NOMO-1 treated with DMSO at 0.1 percent for 48 hours (cell line): ENCODE measurements around the gene IFNG-AS1.

Experiments used
- DNase-seq: peaks from one replicate; lab custom pipeline; 2025; ENCODE audit not compliant: unreplicated experiment; lab: John Stamatoyannopoulos, UW

The IFNG-AS1 gene

DNA sequence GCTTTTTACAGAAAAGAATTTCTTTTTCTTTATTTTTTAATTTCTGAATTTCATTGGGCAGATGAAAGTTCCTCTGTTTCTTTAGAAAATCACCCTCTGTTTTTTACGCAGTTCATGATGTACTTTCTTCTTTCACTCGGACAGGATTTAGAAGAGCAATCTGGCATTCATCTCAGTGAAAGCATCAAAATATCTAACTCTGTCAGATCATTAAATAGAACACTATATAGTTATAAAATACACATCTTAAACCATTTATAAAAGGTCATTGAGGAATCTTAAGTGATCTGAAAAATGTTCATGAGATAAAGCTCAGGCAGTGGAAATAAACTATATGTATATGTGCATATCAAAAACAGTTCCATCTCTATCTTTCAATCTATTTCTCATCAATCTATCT, 3.9 kb downstream of the IFNG-AS1 start:
- DNase-seq, result no peak

DNA sequence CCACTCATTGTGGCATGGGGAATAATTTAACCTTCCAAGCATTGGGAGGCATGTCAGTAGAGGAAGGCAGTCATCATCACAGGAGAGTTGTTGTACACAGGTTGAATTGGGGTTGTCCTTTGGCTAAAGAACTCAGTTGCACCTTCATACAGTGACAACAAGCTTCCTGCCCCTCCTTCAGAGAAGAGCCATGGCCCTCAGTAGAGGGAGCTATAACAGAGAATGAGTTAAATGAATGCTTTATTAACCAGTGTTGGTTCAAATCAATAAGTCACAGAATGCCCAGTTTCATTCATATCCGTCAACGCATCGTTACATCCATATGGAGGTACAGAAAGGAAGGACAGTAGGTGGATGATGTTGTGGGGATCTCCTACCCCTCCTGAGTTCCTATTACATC, 4.8 kb downstream of the IFNG-AS1 start:
- no peak for DNase-seq

DNA sequence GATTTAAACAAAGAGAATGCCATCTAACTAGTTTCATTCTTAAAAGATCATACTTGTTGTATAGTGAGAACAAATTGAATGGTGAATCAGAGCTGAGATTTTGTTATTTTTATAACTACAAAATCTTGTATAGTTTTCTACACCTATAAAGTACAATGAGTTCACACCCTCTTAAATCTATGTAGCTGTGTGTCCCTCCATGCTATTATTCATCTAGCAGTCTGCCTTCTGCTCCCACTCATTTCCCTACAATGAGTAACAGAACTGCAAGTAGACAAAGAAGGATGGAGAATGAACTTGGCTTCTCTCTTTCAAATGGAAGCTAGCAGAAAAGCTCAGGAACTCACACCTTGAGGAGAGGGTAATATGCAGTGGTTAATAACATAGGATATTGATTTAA, 7.1 kb downstream of the IFNG-AS1 start:
- DNase-seq, result no peak

DNA sequence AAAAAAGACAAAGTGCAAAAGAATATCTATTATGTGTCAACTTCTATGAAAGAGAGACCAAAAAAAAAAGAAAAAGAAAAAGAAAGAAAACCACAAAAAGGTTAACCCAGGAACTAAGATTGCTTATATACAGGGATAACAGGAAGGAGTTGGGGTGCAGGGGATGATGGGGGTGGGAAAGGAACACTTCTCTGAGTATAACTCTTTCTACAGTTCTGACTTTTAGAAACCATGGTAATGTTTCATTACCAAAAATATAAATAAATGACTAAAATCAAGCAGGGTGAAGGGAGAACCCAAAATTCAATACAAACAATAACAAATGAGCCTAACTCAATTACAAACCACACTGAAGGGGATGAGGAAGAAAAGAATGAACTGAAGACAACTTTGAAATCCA, 9.1 kb downstream of the IFNG-AS1 start:
- DNase-seq, result no peak

DNA sequence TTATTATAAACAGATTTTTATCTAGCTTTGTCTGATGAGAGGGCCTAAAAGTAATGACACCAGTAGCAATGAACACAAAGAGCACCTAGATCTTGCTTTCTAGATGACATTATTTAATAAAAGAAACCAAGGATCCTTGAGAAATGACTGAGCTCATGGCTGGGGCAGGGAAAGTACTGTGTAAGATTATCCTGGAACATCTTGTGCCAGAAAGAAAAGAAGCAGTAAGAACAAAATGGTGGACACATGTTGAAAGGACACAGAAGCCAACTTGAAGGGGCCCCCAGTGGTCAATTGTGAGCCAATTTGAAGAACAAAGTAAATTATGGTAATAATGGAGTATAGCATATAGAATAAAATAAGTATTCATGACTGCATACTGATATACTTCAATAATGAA, 10.0 kb downstream of the IFNG-AS1 start:
- no peak for DNase-seq

GRCh38 chr12:68001486-68002466, 12.5 kb downstream of the IFNG-AS1 start:
- DNase-seq, result no peak

GRCh38 chr12:68003777-68004176, 14.5 kb downstream of the IFNG-AS1 start:
- DNase-seq, result no peak

DNA sequence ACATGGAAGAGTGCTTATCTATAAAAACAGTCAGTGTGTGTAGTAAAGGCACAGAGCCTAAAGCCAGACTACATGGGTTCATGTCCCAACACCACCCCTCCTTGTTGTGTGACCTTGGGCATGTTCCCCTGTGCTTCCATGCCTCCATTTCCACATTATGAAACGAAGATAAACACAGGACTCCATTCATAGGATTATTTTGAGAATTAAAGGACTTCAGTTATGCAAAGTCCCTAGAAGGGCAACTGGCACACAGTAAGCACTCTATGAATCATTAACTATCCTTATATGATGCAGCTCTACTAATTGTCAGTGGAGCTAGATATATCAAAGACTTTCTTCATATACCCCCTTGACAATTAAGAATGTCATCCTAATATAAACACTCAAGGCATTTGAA, 17.8 kb downstream of the IFNG-AS1 start:
- no peak for DNase-seq

DNA sequence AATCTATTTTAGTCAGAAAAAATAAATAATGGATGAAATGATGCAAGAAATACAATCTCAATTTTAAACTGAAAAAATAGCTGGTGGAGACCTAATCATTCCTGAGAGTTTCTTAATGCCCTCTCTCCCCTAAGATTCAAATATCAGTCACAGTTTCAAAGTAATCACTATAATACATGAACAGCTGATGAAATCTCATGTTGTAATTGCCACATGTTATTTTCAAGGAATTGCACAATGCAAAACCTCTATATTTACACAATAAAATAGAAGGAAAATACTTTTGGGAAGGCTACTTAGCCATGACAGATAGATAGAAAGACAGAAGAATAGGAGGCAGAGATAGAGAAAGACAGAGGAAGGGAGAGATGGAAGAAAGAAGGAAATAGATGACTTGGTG, 18.2 kb downstream of the IFNG-AS1 start:
- DNase-seq, result no peak

GRCh38 chr12:68011206-68011881, 22.1 kb downstream of the IFNG-AS1 start:
- DNase-seq, result no peak

- DNase-seq, result no peak
Measured at GRCh38 chr12:68011882-68012207, 22.6 kb downstream of the IFNG-AS1 start.

DNA sequence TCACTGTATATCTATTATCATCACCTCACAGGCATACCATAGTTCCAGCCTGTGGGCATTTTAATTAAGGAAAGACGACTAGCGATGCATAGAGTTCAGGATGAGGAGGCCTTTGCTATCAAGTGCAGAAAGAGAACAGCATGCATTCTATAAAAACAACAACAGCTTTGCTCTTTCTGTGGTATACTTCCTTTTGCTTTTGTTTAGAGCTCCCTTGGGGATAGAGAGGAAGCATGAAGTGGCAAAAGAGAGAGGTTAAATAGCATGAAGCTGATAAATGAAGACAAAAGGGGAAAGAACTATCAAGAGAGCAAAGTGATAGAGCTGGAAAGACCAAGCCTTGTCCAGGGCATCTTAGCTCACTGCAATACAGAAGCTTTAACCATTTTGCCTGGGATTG, 23.5 kb downstream of the IFNG-AS1 start:
- DNase-seq, result peak; percentile 3

DNA sequence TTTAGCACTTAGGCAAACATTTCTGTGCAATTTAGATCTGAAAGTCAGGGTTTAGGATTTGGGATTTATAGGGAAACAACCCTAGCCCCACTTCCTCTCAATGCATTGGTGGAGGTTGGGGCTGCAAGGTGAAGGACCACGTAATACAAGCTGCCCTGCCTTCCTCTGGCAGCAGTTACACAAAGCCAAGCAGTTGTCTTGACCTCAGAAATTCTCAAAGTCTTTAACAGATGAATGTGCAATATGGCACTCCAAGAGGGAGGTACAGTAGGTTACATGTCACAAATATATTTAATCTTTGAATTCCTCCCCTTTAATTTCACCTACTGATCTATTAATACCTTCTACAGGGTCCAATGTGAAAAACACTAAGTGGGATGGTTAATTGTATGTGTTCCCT, 23.9 kb downstream of the IFNG-AS1 start:
- DNase-seq, result no peak

- DNase-seq, result no peak
Measured at GRCh38 chr12:68016136-68016535, 26.9 kb downstream of the IFNG-AS1 start.

- no peak for DNase-seq
Measured at GRCh38 chr12:68018315-68018714, 29.1 kb downstream of the IFNG-AS1 start.

GRCh38 chr12:68020049-68020448, 30.8 kb downstream of the IFNG-AS1 start:
- DNase-seq, result no peak

- no peak for DNase-seq
Measured at GRCh38 chr12:68020699-68021098, 31.5 kb downstream of the IFNG-AS1 start.

GRCh38 chr12:68028647-68029046, 39.4 kb downstream of the IFNG-AS1 start:
- no peak for DNase-seq

DNA sequence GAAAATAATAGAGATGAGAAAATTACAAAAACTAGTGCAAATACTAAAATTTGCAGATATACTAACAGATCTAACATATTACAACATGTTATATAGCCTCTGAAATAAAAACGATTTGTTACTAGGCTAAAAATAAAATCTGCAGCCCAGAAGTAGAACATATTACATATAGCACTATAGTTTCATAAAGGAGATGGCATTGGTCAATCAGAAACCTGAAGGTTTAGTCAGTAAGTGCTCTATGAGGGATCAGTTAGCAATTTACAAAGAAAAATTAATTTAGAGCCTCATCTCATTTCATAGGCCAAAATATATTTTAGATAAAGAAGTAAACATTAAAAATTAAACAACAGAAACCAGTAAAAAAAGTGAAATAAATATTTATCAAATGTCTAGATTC, 41.0 kb downstream of the IFNG-AS1 start:
- no peak for DNase-seq

- no peak for DNase-seq
Measured at GRCh38 chr12:68031174-68031573, 41.9 kb downstream of the IFNG-AS1 start.

- DNase-seq, result no peak
Measured at GRCh38 chr12:68031881-68032739, 42.9 kb downstream of the IFNG-AS1 start.
